Measurements from ENCODE around the gene ABT1. TPM values are rescaled to one million over a fixed set of nuclear protein-coding genes. Genes with fewer than 3 reads are reported as not detected.
A peak's percentile ranks its signal among the peaks of the same experiment; 100 is the strongest.
"Not testable (repeated sequence)": the region's sequence is repeated elsewhere in the genome, so short reads cannot be mapped to it uniquely, and the experiment has no call there.

The ABT1 gene
- 13.1 and 17.3 TPM in 2 replicates for total RNA-seq (ENCODE audit: low replicate concordance)

DNA sequence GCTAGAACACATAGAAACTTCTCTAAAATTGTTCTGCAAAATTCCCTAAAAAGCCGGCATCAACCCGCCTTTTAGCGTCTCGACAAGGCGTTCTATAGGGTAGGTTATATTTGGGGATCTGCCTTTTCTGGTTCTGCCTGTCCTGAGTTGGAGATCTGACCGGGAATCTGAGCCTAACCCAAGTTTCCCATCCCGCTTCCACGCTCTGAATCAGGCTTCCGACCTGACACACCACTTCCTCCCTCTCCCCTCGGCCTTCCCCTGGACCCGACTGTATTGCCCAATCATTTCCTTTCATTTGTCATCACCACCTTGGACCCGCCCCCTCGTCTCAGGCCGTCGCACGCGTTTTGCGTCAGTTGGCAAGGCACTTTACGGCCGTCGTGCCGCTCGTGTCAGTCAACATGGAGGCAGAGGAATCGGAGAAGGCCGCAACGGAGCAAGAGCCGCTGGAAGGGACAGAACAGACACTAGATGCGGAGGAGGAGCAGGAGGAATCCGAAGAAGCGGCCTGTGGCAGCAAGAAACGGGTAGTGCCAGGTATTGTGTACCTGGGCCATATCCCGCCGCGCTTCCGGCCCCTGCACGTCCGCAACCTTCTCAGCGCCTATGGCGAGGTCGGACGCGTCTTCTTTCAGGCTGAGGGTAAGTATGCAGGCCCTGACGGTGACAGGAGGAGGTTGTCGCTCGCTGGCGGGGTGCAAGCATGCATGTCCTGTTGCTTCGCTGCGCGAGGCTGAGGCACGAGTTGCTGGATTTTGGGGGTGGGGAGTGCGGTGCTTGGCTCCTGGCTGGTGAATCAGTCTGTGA lies at the start of gene ABT1:
Gene ABT1 (plus strand): TSS at position 375 of the 810 bp plus-strand sequence. CDS start 30 bp downstream, at position 405.
- no peaks in the 10 kb centered on the region for H3K36me3 ChIP-seq
- peaks cover 17% of the 10 kb centered on the region for H3K79me2 ChIP-seq (ENCODE audit: low read depth)
- peaks cover 13% of the 10 kb centered on the region for H3K36me3 Mint-ChIP-seq
- TF ChIP-seq EZH2phosphoT487 (IDR thresholded peaks at IDR 0.05) (no peak), EZH2 (IDR thresholded peaks at IDR 0.05) (no peak)
- TF ChIP-seq, protein P1, sequence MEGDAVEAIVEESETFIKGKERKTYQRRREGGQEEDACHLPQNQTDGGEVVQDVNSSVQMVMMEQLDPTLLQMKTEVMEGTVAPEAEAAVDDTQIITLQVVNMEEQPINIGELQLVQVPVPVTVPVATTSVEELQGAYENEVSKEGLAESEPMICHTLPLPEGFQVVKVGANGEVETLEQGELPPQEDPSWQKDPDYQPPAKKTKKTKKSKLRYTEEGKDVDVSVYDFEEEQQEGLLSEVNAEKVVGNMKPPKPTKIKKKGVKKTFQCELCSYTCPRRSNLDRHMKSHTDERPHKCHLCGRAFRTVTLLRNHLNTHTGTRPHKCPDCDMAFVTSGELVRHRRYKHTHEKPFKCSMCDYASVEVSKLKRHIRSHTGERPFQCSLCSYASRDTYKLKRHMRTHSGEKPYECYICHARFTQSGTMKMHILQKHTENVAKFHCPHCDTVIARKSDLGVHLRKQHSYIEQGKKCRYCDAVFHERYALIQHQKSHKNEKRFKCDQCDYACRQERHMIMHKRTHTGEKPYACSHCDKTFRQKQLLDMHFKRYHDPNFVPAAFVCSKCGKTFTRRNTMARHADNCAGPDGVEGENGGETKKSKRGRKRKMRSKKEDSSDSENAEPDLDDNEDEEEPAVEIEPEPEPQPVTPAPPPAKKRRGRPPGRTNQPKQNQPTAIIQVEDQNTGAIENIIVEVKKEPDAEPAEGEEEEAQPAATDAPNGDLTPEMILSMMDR (IDR thresholded peaks at IDR 0.05), result no peak
- H3K27ac Mint-ChIP-seq, result no peak within 1 kb of the TSS
- peaks cover 17% of the 10 kb centered on the region for H3K27me3 Mint-ChIP-seq (ENCODE audit: insufficient read depth, low read depth)
- peaks cover 28% of the 10 kb centered on the region for H3F3A ChIP-seq (ENCODE audit: low read depth)
- peaks cover 7% of the 10 kb centered on the region for H3K4me1 ChIP-seq
- DNase-seq (ENCODE audit: low spot score), result peak; percentile 99
- peak within 1 kb of the TSS; percentile 71 for H3K4me3 ChIP-seq
- peak within 1 kb of the TSS; percentile 77 for H2AFZ ChIP-seq (replicated peaks)
- no peak within 1 kb of the TSS for H3K4me3 Mint-ChIP-seq
- H3K9me3 Mint-ChIP-seq, result no peaks in the 10 kb centered on the region
- peak within 1 kb of the TSS; percentile 73 for H3K9ac ChIP-seq
- no peaks in the 10 kb centered on the region for H4K20me1 ChIP-seq (ENCODE audit: low read depth)
- H3K27me3 ChIP-seq, result peaks cover 29% of the 10 kb centered on the region
- H3K27ac ChIP-seq, result no peak within 1 kb of the TSS
- H3K4me2 ChIP-seq, result peak within 1 kb of the TSS; percentile 97
- H3K4me1 Mint-ChIP-seq, result peaks cover 8% of the 10 kb centered on the region
- no peaks in the 10 kb centered on the region for H3K9me3 ChIP-seq (ENCODE audit: low read depth)

DNA sequence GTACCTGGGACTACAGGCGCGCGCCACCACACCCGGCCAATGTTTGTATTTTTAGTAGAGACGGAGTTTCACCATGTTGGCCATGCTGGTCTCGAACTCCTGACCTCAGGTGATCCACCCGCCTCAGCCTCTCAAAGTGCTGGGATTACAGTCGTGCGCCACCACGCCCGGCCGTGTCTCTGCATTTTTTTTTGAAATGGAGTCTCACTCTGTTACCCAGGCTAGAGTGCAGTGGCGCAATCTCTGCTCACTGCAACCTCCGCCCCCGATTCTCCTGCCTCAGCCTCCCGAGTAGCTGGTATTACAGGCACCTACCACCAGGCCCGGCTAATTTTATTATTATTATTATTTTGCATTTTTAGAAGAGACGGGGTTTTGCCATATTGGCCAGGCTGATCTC lies 49.4 kb upstream of the ABT1 start:
- not testable (repeated sequence) for H3K27ac Mint-ChIP-seq; DNase-seq (ENCODE audit: low spot score); H3K27ac ChIP-seq; H3K36me3 Mint-ChIP-seq; H3K4me3 Mint-ChIP-seq; H3K27me3 ChIP-seq; H3K9me3 ChIP-seq (ENCODE audit: low read depth); H3K4me1 Mint-ChIP-seq; H3K4me1 ChIP-seq; H3K27me3 Mint-ChIP-seq (ENCODE audit: insufficient read depth, low read depth); H3K79me2 ChIP-seq (ENCODE audit: low read depth); H3K9me3 Mint-ChIP-seq; H4K20me1 ChIP-seq (ENCODE audit: low read depth); H2AFZ ChIP-seq (replicated peaks); H3K9ac ChIP-seq; H3K4me2 ChIP-seq; H3K36me3 ChIP-seq; H3K4me3 ChIP-seq
- H3F3A ChIP-seq (ENCODE audit: low read depth), result peaks cover 32% of the 10 kb centered on the region

DNA sequence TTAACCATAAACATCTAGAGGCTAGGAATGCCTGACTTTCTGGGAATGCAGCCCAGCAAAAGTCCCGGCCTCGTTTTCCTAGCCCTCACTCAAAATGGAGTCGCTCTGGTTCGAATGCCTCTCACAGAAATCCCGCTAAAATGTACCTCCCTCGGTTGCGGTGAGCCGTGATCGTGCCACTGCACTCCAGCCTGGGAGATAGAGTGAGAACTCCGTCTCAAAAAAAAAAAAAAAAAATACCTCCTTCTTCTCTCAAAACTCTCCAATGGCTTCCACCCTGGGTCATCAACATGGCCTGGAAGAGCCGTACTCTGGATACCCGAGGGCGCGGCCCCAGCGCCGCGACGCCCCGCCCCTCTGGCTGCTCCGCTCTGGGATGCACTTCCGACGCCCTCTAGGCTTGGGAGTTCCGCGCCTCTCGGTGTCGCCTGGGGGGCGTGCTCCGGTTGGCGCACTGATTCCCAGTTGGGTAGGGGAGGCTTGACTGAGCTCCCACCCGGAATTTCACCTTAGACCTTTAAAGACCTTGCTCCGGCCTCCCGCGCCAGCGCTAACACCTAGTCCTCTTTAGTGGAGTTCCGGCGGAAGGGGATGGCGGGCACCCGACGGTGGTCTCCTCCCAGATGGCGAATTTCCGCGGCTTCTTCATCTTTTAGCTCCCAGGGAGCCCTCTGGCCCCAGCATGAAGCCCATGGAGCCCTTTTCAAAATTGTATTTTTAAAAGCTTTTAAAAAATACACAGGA lies 46.3 kb upstream of the ABT1 start:
- Histone ChIP-seq H3K27me3 (no peaks in the 10 kb centered on the region), H3K9ac (no peak overlapping the region), H4K20me1 (ENCODE audit: low read depth) (peaks cover 6% of the 10 kb centered on the region), H3F3A (ENCODE audit: low read depth) (peaks cover 46% of the 10 kb centered on the region), H3K4me1 (no peaks in the 10 kb centered on the region), H2AFZ (replicated peaks) (peak overlapping the region; percentile 17), H3K4me2 (peak overlapping the region; percentile 66), H3K9me3 (ENCODE audit: low read depth) (no peaks in the 10 kb centered on the region), H3K36me3 (peaks cover 3% of the 10 kb centered on the region), H3K79me2 (ENCODE audit: low read depth) (no peaks in the 10 kb centered on the region), H3K27ac (no peak overlapping the region), H3K4me3 (peak overlapping the region; percentile 50)
- Mint-ChIP-seq H3K27me3 (ENCODE audit: insufficient read depth, low read depth) (peaks cover 6% of the 10 kb centered on the region), H3K4me1 (peaks cover 7% of the 10 kb centered on the region), H3K4me3 (peak overlapping the region; percentile 83), H3K36me3 (peaks cover 4% of the 10 kb centered on the region), H3K27ac (no peak overlapping the region), H3K9me3 (no peaks in the 10 kb centered on the region)
- DNase-seq (ENCODE audit: low spot score), result peak; percentile 90
- TF ChIP-seq, protein P1 (IDR thresholded peaks at IDR 0.05), result peak; percentile 21
- TF ChIP-seq EZH2phosphoT487 (IDR thresholded peaks at IDR 0.05) (no peak), EZH2 (IDR thresholded peaks at IDR 0.05) (peak; percentile 2)
